SK-N-SH (cell line): ENCODE results near the gene PCGF3.

Experiments used
- FOXM1 ChIP-seq: IDR thresholded peaks from 2 replicates; pipeline ENCODE4 v1.4.0; 2012; ENCODE audit warnings: low read depth, mild to moderate bottlenecking
- POLR2AphosphoS5 ChIP-seq: IDR thresholded peaks from 2 replicates; pipeline ENCODE4 v1.6.1; 2012; ENCODE audit warnings: low read depth, low read length
- RFX5 ChIP-seq: IDR thresholded peaks from 2 replicates; pipeline ENCODE4 v1.6.1; 2012; ENCODE audit warnings: mild to moderate bottlenecking, improper control_type of control experiment, low read length
- RXRA ChIP-seq: IDR thresholded peaks from 2 replicates; pipeline ENCODE4 v1.4.0; 2012; ENCODE audit warnings: low read depth, mild to moderate bottlenecking, borderline replicate concordance
- USF1 ChIP-seq: IDR thresholded peaks from 2 replicates; pipeline ENCODE4 v1.4.0; 2012; ENCODE audit warnings: low read depth, borderline replicate concordance
- TF ChIP-seq, protein P1 (sequence below): IDR thresholded peaks from 2 replicates; pipeline ENCODE4 v1.4.0; 2012; ENCODE audit warnings: low read depth
- TF ChIP-seq, protein P2 (sequence below): fragments of 200-600 bp; sonication (generic); IDR thresholded peaks from 2 replicates; pipeline ENCODE4 v1.6.1; 2017; ENCODE audit warnings: antibody characterized with exemption, mild to moderate bottlenecking, moderate library complexity

GRCh38 chr4:769511-769910, 63.9 kb downstream of the PCGF3 start:
- TF ChIP-seq, protein P1, sequence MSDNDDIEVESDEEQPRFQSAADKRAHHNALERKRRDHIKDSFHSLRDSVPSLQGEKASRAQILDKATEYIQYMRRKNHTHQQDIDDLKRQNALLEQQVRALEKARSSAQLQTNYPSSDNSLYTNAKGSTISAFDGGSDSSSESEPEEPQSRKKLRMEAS = no peak
- TF ChIP-seq POLR2AphosphoS5 (peak; percentile 45; the same call in 1 of the 2 replicates), RXRA (no peak), FOXM1 (no peak), RFX5 (no peak), USF1 (no peak)
- TF ChIP-seq, protein P2, sequence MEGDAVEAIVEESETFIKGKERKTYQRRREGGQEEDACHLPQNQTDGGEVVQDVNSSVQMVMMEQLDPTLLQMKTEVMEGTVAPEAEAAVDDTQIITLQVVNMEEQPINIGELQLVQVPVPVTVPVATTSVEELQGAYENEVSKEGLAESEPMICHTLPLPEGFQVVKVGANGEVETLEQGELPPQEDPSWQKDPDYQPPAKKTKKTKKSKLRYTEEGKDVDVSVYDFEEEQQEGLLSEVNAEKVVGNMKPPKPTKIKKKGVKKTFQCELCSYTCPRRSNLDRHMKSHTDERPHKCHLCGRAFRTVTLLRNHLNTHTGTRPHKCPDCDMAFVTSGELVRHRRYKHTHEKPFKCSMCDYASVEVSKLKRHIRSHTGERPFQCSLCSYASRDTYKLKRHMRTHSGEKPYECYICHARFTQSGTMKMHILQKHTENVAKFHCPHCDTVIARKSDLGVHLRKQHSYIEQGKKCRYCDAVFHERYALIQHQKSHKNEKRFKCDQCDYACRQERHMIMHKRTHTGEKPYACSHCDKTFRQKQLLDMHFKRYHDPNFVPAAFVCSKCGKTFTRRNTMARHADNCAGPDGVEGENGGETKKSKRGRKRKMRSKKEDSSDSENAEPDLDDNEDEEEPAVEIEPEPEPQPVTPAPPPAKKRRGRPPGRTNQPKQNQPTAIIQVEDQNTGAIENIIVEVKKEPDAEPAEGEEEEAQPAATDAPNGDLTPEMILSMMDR = no peak
